AG09319 (cell line): ENCODE results near the gene APP.

Experiments
- DNase-seq: peaks from one replicate; pipeline ENCODE4 v3.0.0-alpha.2; 2010; ENCODE audit warnings: low read depth; ENCODE audit errors: extremely low read depth
- CTCF ChIP-seq: IDR thresholded peaks from 2 replicates; pipeline ENCODE4 v1.5.1; 2011; ENCODE audit warnings: low read depth, mild to moderate bottlenecking, inconsistent platforms, low read length, moderate library complexity

The APP gene

DNA sequence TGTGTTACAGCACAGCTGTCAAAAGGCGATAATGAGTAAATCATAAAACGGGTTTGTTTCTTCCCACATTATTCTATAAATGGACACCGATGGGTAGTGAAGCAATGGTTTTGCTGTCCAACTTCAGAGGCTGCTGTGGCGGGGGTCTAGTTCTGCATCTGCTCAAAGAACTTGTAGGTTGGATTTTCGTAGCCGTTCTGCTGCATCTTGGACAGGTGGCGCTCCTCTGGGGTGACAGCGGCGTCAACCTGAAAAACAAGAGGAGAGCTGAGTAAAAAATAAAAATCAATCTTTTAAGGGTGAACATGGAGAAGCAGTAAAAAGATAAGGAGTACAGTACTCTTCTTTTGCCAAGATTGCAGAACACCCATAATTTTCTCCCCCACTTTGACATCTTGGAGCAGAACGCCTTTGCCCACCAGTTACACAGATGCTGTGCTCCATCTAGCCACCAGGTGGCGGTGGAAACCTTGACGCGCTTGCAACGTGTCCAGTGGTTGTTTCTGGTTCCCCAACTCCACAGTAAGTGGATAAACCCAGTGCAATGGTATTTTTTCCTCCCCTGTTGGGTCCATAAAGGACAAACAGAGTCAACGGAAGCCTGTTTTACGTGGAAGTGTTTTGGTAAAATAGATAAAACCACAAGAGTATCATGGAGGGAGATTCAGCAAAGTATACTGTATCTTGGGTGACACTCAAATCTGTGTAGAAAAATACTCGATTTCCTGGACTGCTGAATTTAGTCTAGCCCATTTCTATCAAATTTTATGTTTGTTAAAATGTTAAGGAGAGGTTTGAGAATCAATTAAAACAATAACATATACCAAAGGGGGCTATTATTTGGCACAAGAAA is 288.8 kb downstream of the APP start:
- DNase-seq, result peak; percentile 15
- peak; percentile 98 for TF ChIP-seq CTCF

- no peak for DNase-seq
- no peak for TF ChIP-seq CTCF
Observed at GRCh38 chr21:25879203-25879602, 291.4 kb downstream of the APP start.

DNA sequence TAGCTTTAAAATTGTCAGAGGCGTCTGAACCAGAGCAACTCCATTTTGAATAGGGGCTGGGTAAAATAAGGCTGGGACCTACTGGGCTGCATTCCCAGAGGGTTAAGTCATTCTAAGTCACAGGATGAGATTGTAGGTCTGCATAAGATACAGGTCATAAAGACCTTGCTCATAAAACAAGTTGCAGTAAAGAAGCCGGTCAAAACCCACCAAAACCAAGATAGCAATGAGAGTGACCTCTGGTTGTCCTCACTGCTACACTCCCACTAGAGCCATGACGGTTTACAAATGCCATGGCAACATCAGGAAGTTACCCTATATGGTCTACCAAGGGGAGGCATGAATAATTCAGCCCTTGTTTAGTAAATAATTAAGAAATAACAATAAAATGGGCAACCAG is 292.2 kb downstream of the APP start:
- DNase-seq, result no peak
- TF ChIP-seq CTCF, result no peak

- no peak for TF ChIP-seq CTCF
- DNase-seq, result no peak
Observed at GRCh38 chr21:25872271-25872670, 298.3 kb downstream of the APP start.

DNA sequence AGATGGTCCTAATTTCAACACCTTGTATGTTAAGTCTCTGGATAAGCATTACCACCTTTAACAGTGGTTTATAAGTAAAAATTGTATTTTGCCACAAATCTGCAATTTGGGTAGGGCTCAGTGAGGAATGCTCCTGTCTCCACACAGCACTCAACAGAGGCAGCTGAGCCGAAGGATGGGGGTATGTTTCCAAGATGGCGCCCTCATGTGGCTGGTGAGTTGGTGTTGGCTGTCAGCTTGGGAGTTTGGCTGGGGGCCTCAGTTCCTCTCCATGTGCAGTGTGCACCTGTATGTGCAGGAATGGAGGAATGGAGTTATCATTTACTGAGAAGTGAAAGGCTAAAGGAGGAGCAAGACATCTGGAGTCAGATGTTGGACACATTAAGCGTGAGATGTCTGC is 299.0 kb downstream of the APP start:
- no peak for DNase-seq

GRCh38 chr21:25870084-25870483 is 300.5 kb downstream of the APP start:
- no peak for DNase-seq
- TF ChIP-seq CTCF, result no peak

More for the DNA sequence above, 299.0 kb downstream of the APP start:
- no peak; the same call in none of the 2 replicates for TF ChIP-seq CTCF

DNA sequence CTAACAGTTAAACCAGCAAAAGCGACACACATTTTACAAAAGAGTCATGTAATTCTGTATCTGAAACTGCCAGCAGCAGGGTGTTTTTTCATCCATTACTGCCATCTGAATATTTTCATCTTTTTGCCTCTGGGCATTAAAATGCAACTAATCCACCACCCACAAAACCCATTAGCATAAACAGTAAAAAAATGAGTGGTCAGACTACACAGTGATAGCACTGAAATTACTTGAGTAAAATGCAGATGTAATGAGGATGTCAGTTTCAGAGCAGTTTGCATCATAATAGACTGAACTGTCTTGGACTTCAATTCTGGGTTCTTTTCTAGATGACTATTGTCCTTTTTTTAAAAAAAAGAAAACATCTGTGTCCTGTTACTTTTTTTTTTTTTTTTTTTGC is 303.5 kb downstream of the APP start:
- TF ChIP-seq CTCF, result no peak
- no peak for DNase-seq
